Kasumi-1 (cell line): ENCODE measurements around the gene CTNNA2.

Experiments used
- DNase-seq, 2 experiments: peaks; one replicate each; lab custom pipeline; 2025; lab: John Stamatoyannopoulos, UW

The CTNNA2 gene

DNA sequence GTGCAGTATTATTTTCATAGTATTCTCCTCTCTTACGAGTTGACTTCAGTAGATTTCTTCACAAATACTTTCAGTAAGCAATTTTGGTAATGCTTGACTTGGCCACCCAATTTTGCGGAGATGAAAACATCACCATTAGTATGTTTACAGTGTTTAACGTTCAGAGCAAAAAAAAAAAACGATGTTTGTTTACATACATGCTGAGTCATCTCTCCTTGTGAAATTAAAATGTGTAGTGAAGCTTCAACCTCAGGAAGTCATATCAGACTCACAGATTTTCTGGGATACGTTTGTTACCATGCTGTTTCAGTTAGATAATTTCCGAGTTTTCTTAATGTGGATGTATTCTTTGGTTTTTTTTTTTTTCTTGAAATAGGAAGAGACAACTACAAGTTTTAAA lies 100.1 kb downstream of the CTNNA2 start:
- no peak for DNase-seq

DNA sequence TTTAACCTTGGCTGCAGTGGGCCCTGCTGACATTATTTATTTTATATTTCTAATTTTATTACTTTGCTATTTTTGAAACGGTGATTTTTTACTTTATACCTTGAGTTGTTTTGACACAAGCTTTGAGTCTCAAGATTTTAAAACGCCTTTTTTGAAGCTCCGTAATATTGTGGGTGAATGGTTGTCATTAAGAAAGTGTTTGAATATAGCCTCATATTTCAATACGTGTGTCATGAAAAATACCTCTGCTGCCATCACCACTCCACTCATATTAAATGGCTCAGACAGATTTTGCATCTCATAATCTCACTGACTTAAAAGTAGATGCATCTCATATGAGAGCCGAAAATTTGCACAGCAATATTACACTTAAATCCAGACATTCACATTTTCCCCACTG lies 106.6 kb downstream of the CTNNA2 start:
- no peak for DNase-seq

DNA sequence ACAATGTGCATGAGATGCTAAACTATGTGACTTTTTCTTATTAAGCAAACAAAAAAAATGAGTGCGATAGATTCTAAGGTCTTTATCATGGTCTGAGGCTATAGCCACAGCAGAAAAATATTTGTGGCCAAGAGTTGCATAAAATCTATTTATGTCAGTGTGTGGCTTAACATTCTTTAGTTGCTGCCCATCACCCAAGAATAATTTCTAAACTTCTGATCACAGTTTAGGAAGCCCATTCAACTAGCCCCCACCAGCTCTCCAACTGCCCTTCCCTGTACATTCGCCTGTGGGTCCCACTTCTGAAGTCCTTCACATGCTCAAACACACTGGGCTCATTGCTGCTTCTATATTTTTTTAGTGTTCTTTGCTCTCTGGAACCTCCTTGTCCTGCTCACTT lies 107.1 kb downstream of the CTNNA2 start:
- no peak for DNase-seq

DNA sequence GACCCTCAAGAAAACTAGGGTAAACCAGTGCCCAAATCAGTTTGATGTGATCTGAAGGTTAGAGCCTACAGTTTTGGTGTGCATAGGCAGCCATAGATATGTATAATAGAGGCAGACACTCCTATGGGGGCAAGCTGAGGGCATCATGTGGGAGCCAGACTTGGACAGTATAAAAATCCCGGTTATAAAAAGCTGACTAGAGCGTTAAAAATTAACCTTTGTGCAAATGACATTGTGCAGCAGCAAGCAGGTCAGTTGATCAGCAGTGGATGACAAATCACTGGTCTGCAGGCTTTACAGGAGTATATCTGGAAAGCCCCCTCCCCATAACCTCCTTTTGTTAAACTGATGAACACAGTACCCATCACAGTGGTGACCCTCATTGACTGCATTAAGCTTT lies 107.8 kb downstream of the CTNNA2 start:
- DNase-seq: no peak

DNA sequence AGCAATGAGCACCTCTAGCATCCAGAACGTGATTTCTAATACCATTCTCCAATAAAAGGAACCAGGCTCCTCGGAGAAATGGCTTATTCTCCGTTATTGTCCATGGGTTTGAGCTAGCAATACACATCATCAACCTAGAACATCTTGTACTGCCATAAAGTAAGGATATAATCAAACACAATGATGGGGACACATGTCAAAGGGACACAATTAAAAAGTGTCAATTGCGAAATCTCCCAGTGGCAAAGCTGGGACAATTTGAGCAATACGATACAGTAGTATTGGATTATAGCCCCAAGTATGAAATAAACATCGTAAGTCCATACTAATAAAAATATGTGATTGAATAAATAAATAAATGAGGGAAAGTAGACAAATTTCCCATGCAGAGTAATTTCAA lies 108.4 kb downstream of the CTNNA2 start:
- DNase-seq: no peak

DNA sequence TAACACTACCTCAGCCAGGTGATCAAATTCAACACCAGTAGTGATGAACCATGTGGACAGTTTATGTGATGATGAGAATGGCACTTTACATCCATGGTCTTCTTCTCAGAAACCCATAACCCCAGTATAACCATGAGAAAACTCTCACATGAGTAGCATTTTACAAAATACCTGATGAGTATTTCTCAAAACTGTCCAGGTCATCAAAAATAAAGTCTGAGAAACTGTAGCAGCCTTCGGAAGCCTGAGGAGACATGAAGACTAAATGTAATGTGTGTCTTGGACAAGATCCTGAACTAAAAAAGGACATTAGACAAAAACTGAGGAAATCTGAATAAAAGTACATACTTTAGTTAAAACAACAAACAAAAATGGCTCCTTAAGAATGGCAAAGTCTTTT lies 108.9 kb downstream of the CTNNA2 start:
- DNase-seq: no peak

DNA sequence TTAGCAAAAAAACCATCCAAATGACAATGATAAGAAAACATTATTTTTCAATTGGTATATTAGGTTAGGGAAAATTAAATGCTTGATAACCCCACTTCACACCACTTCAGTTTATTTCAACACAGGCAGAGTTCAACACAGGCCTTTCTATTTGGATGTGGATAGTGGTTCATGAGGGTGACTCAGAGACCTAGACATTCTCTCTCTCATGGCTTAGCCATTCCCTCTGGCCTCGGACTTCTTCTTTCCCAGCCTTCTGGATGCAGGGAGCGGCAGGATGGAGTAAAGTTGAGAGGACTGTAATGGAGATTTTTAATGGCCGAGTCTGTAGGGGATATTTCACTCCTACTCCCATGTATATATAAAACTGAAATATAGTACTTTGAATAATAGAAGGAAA lies 109.7 kb downstream of the CTNNA2 start:
- DNase-seq: no peak

DNA sequence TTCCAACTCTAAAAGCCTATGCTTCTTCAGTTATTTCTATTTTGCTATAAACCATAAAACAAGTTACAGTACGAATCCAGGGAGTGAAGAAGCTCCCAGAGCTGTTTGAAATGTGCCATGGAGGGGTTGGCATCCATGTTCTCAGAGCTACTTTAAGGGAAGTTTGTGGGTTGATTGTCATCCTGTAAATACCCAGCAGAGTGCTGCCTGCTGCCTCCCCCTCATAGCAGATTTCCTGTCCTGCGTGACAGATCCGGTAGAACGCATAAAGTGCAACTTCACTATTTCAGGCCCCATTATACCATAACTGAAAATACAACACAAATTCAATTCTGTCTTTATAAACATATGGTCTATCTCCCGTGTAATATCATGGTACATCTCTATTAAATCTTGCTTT lies 114.4 kb downstream of the CTNNA2 start:
- peak; percentile 93 to 95 for DNase-seq

DNA sequence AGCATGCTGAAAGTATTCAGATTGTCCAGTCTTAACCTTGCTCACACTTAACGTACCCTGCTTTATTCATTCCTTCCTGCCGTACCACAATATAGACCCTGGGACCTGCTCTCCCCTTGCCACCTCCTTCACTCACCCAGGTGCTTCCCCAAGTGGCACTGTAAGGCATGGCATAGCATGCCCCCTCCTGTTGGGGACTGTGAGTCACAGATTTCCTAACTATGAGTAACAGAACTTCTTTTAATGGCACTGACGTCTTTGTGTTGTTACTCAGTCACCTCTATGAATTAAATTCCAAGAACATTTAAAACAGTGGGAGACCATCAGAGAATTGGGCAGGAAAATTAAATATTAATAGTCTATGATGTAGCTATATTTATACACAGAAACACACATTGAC lies 117.2 kb downstream of the CTNNA2 start:
- no peak for DNase-seq

DNA sequence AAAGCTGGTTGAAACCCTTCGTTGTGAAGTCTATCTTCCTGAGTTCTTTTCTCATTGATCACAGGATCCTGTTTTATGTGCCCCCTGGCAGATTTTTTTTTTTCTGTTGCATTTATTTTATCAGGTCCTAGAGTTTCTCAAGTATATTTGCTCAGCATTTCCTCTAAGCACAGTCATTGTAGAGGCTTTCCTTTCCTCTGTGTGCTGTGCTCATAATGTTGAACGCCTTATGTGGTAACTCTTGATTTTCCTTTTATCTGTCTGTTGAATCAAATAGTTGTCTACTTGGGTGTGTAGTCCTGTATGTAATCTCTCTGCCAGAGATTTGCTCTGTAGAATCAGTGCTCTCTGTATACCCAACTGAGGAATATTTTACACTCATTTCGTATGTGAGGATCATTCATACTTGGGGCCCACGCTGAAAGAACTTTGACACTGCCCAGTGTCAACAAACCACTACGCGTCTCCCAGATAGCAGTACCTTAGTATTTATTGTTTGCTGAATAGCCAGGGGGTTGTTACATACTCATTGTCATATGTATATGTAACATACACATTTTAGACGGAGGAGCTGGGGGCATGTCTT lies 118.2 kb downstream of the CTNNA2 start:
- no peak for DNase-seq

DNA sequence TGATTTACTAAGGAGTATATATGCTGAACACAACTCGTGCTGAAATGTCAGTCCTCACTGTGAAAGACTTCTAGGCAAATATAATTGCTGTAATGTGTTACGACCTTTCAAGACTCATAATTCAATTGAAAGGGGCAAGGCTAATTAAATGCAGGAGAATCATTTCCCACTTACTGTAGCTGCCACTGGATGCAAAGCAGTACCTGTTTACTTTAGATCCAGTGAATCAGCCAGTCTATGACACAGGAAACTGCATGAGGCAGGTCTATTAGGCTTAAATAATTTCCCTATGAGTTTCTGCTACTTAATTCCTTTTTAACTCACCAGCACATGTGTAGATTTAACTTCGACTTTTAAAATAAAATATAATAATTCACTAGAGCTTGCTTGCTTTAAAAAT lies 125.6 kb downstream of the CTNNA2 start:
- DNase-seq: no peak

DNA sequence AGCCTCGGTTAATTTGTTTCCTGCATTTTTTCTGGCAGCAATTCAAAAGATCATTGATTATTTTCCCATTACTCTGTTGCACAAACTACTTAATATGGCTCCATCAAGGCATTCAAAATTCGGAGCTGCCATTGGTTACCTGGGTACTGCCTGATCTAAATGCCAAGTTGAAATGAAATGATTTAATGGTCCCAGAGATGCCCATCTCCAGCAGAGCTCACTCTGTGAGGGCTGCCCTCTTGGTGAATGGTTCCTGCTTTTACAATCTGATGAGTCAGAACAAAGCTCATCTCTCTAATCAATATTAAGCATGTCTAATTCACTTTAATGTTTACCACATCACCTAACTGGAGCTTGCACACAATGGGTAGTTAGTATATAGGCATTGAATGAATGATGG lies 126.1 kb downstream of the CTNNA2 start:
- DNase-seq: no peak

DNA sequence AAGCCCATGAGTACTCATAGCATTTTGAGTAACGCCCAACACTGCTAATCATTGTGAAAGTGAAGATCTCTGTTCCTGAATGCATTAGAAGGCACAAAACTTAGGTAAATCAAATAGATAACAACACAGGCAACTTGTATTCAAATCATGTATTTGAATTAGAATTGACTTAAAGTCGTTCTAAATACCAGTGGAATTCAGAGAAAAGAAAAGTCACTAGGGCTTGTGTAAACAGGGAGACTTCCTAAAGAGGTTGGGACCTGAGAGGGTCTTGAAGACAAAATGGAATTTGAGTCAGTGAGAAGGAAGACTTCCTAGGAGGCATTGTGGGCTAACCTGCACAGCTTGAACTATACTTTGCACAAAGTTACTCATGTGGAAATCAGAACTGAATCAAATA lies 127.2 kb downstream of the CTNNA2 start:
- DNase-seq: no peak

DNA sequence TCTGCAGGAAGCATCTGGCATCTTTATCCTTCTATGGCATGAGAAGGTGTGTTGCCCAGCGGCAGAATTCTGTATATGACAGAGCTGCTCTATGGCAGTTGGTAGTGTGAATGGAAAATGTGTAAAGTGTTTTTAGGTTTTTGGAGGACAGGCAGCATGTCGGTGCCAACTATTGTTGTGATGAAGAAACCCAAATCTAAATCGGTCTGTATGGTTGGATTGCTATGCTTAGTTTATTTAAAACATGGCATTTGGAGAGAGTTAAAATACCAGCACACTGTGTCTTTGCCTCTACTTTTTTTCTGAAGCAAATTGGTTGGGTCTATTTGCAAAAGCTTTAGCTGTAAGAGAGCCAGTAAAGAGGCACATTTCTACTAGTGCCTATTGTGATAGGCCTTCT lies 136.7 kb downstream of the CTNNA2 start:
- no peak for DNase-seq

DNA sequence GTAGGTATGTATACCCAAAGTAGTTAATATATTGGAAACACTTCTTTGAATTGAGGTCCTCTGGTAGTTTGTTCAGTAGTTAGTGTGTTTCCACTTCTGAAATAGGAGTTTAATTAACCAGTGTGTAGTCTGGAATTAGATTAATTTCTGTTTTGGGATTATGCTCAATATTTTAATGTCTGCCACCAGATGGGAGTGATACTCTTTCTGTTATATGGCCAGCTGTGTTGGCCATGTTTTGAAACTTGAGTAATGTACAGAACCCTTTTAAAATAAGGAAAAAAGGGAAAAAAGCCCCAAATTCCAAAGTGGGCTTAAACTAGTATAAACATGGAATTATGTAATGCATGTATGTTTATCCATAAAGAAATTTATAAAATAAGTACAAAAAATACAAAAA lies 147.7 kb downstream of the CTNNA2 start:
- DNase-seq: no peak

DNA sequence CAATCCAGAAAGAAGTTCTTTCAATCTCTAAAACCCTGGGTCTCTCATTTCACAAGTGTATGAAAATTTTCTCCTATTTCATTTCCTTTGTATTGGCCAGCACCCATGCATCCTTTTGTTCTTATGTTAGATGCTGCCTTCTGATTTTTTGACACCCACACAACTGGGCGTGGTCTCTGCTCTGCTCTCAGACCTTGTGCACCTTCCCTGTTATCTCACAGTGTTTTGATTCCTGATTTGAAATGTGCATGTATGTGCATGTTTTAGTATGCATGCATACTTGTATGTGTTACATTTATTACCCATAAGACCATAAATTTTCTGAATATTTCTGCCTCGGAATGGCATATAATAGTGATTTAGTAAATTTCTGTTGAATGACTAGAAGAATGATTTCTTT lies 152.2 kb downstream of the CTNNA2 start:
- no peak for DNase-seq

DNA sequence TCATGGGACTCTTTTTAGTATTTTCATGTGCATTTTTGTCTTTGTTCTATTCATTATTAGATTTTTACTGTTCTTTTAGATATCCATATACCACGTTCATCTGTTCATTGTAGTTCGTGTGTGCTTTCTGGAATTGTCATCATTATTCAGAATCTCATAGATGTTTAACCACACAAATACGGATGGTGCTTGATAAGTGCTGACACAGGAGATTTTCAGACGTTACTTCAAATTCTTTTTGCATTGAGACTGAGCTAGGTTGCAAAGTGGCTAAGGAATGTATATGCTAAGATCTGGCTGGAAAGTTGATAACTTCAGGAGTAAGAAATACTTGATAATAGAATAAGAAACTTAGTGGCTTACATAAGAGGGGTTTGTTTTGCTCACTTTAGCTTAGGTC lies 153.6 kb downstream of the CTNNA2 start:
- no peak for DNase-seq

DNA sequence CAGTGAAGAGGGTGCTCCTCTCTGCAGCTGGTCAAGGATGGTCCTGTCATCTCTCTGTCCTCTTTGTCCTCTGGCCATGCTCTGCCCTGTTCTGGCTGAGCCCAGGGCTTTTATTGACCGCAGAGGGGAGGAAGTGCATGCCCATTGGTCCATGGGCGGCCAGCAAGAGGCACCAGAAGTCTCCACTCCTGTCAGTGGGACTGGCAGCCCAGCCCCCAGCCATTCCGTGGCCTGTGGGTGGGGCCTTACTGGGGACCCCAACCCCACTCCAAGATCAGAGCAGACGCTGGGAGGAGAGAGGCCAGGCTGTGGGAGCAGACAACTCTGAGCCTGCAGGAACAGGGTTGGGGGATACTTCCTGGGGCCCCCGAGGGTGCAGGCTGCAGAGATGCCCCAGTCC lies 156.9 kb downstream of the CTNNA2 start:
- no peak for DNase-seq

DNA sequence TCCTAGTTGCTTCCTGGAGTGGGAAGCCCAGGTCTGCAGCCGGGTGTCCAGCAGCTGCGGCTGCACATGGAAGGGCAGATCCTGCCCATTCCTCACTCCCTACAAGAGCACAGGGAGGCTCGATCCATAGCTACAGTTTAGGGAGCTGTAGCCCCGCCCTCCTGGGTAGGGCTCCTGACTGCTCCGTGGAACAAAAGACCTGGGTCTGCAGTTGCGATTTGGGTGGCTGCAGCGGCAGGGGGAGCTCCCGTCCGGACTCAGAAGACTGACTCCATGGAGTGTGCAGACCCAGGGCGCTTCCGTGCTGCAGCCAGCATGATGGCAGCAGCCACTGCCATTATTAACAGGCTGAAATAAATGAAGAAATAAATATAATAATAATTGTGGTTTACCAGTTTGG lies 157.3 kb downstream of the CTNNA2 start:
- DNase-seq: no peak

DNA sequence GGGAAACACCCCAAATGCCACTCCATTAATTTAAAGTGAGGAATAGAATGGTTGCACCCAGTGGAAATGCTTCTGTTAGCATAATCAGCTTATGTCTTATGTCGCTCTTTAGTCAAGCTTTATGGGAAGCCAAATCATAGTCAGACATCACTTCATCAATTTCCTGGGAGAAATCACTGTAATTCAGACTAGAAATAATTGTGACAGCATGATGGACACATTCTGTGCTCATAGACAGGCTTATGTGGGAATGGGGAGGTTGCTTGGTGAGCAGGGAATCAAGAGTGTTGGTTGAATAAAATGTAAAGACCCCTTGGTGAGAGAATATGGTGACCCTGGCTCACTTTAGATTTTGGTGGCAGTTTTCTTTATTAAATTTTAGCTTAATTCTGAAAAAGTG lies 174.0 kb downstream of the CTNNA2 start:
- DNase-seq: no peak

DNA sequence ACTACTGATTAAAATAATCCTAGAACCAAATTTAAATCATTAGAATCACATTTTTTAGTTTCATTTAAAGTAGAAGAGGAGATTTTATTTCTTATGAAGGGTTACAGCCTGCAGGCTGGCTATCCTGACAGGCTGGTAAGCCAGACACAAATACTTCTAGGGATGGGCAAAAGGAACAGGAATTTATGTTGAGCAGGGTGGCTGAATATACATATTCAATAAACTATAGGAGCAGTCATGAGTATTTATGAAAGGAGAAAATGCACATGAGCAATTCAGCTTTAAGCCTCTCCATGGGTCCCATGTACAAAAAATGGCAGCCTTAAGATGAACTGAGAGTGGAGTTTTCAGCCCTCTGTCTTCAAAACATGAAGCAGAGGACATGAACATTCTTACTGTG lies 182.4 kb downstream of the CTNNA2 start:
- DNase-seq: no peak

DNA sequence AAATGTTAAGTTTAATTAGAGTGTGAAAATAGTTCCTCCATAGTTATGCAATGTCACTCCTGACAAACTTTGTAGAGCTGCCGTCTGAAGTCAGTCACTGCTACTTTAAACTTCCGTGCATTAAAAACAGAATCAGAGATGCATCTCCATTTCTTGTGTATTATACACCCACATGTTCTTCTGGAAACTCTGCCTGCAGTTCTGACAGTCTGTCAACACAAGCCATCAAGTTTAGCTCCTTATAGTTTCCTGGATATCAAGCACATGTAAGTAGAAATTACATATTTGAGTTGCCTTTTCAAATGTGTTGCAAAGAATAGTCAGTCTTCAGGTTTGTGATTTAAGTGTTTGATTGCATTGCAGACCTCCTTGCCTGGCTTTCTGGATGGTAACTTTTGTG lies 184.3 kb downstream of the CTNNA2 start:
- DNase-seq: no peak

DNA sequence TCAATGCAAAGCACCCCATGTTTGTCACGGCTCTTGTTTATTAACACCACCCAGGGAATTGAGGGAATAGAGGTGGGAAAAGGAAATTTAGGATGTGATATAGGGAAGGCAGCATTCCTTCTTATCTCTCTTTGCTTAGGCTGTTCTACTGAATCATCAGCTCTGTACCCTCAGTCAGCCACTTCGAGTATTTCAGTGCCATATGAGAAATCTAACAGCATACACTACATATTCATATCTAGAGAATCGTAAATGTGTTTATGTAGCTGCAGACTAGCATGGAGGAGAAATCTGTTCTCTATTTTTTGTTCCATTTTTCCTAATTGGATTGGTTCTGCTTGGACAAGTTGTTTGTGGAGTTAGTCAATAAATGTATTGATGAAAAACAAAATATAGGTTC lies 187.8 kb downstream of the CTNNA2 start:
- no peak for DNase-seq

DNA sequence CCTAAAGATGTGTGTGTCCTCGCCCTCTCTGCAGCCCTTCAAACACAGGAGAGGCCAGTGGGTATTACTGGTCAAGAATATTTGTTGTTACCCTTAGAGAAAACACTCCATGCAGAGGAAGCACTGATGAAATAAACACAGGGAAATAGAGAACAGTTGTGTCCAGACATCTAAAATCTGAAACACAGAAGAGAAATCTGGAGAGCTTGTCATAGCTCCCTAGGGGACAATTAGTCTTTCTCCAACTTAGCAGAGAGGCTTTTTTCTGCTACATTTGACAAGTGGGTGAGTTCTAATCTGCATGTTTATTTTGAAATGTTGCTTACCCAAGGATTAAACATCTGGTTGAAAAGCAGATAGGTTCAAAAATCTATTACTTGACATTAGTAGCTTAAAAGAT lies 190.1 kb downstream of the CTNNA2 start:
- no peak for DNase-seq

DNA sequence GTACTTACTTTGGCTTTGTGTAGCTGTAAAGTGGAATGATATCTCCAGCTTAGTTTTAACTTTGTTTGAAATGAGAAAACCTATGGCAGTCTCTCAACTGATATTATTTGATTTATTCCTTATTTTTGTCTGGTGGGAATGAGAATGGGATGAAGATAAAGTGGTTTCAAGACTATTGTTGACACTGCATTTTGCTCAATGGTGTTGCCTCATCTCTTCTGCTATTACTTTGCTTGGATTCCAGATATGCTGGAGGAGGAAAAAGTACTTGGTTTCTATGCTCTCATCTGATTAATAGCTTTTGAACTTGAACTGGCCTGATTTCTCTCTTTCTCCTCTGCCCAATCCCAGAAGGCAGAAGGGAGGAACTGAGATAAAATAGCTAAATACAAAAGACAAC lies 198.2 kb downstream of the CTNNA2 start:
- no peak for DNase-seq
